ENCODE measurements around the gene ELP2.

ELP2 gene

GRCh38 chr18:36129300-36130038 lies at the start of gene ELP2, which contains the start of gene SLC39A6:
Gene ELP2 (plus strand): TSS chr18:36129899. CDS start chr18:36129934, 35 bp downstream.
Gene SLC39A6 (minus strand): TSS chr18:36129340. CDS start chr18:36127007, 2,333 bp downstream.
- H3K36me3 ChIP-seq (ENCODE audit: control insufficient read depth in 2 of 2, insufficient read depth in 1 of 2, low read length in 2 of 2), result peaks cover 0 to 22% of the 10 kb centered on the region in 2 experiments; a peak in 2 of 3 replicates
- H3K4me3 ChIP-seq (ENCODE audit: low read depth, low read length), result peak within 1 kb of the TSS; percentile 62
- H3K27ac ChIP-seq (ENCODE audit: extremely low read depth, low read depth, low read length), result peak within 1 kb of the TSS; percentile 90
- ChIA-PET POLR2A (interaction anchor here (0.7 to 2.5 kb wide), 12 partner anchors 9 to 694 kb away, joined by 3 to 11 read pairs (median 4); partner anchors contain the start of genes RMP24 and RPRD1A), CTCF (interaction anchor here (0.6 to 3.4 kb wide), 5 partner anchors 9 to 155 kb away, joined by 3 to 11 read pairs (median 4); no protein-coding TSS in a partner anchor)
- no peaks in the 10 kb centered on the region for H3K9me3 ChIP-seq (ENCODE audit: control insufficient read depth, insufficient read depth, low read depth, low read length)
- H3K4me1 ChIP-seq (ENCODE audit: control insufficient read depth, insufficient read depth, low read length), result no peaks in the 10 kb centered on the region; the same call in 1 of the 2 replicates
- TF ChIP-seq ZNF324 (tag by site-specific recombination; IDR thresholded peaks at IDR 0.05) (peak; percentile 30; the same call in 1 of the 2 replicates), ZNF341 (tag by site-specific recombination; IDR thresholded peaks at IDR 0.05; ENCODE audit: low read depth) (peak; percentile 71), ZNF18 (tag by site-specific recombination; IDR thresholded peaks at IDR 0.05) (peak; percentile 82; the same call in 1 of the 2 replicates), INSM2 (tag by site-specific recombination; IDR thresholded peaks at IDR 0.05) (0 out of 2 replicates have a peak, but pooled peaks have one; percentile 25), ZFHX2 (tag by site-specific recombination; conservative IDR thresholded peaks at IDR 0.05) (peak; percentile 84), PRDM4 (tag by site-specific recombination; IDR thresholded peaks at IDR 0.05) (peak; percentile 11; the same call in 1 of the 2 replicates), ZNF335 (tag by site-specific recombination; conservative IDR thresholded peaks at IDR 0.05) (peak; percentile 95), SP7 (tag by site-specific recombination; IDR thresholded peaks at IDR 0.05) (peak; percentile 82), KLF16 (tag by site-specific recombination; IDR thresholded peaks at IDR 0.05) (peak; percentile 95), ZBTB21 (tag by site-specific recombination; IDR thresholded peaks at IDR 0.05) (0 out of 2 replicates have a peak, but pooled peaks have one; percentile 21), ZNF571 (tag by site-specific recombination; IDR thresholded peaks at IDR 0.05) (no peak), ZNF629 (tag by site-specific recombination; IDR thresholded peaks at IDR 0.05) (peak; percentile 20), BCL11B (tag by site-specific recombination; IDR thresholded peaks at IDR 0.05; ENCODE audit: low read depth) (0 out of 2 replicates have a peak, but pooled peaks have one; percentile 85), YY1 (tag by site-specific recombination; IDR thresholded peaks at IDR 0.05) (peak; percentile 45; the same call in 1 of the 2 replicates), ZNF600 (tag by site-specific recombination; IDR thresholded peaks at IDR 0.05) (peak; percentile 69; the same call in 1 of the 2 replicates), HIC1 (tag by site-specific recombination; IDR thresholded peaks at IDR 0.05) (peak; percentile 69; the same call in 1 of the 2 replicates), ZSCAN18 (tag by site-specific recombination; IDR thresholded peaks at IDR 0.05) (no peak), ZNF2 (tag by site-specific recombination; IDR thresholded peaks at IDR 0.05) (peak; percentile 73; the same call in 1 of the 2 replicates), OVOL3 (tag by site-specific recombination; IDR thresholded peaks at IDR 0.05) (peak; percentile 58; the same call in 1 of the 2 replicates), ZBTB11 (tag by site-specific recombination; conservative IDR thresholded peaks at IDR 0.05; ENCODE audit: low read depth) (peak; percentile 91), ZNF354C (tag by site-specific recombination; IDR thresholded peaks at IDR 0.05; ENCODE audit: borderline replicate concordance, low read depth) (no peak), ZNF239 (tag by site-specific recombination; IDR thresholded peaks at IDR 0.05) (0 out of 2 replicates have a peak, but pooled peaks have one; percentile 13)
